HG03378 (cell line): Measurements from ENCODE around the gene FUZ.

Source experiments
- ATAC-seq: cut with Tn5 transposase; IDR thresholded peaks from one replicate; pipeline ENCODE4 v1.9.1; 2021; ENCODE audit warnings: mild to moderate bottlenecking, moderate library complexity; ENCODE audit not compliant: unreplicated experiment

Gene FUZ

DNA sequence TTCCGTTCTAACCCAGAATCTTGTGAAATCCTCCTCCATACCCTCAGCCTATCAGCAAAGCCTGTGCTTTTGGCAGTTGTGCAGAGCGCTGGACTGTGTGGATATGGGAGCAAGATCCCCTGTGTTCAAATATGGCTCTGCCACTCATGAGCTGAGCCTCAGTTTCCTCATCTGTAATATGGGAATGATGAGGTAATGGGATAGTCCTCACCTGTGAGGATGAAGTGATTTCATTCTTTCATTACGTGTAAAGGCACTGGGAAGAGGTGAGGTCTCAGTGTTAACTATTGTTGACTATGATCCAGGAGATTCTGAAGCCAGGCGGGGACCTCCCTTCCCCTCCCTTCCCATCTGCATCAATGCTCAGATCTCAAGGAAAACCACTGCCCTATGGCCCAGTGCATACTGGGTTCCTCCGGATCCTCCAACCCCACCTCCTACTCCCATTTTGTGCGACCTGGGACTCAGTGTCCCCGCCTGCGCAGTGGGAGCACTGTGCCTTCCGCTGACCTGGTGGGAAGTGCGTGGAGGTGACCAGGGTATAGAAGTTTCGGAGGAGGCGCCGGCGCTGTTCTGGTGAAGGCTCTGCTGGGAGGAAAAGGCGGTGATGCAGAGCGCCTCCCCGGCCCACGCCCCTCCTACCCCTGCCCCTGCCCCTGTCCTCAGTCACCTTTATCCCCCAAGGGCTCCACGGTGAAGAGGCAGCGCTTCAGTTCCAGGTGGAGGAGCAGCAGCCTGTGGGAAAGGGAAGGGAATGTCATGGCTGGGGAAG lies 5.0 kb downstream of the FUZ start:
- ATAC-seq, result no peak

DNA sequence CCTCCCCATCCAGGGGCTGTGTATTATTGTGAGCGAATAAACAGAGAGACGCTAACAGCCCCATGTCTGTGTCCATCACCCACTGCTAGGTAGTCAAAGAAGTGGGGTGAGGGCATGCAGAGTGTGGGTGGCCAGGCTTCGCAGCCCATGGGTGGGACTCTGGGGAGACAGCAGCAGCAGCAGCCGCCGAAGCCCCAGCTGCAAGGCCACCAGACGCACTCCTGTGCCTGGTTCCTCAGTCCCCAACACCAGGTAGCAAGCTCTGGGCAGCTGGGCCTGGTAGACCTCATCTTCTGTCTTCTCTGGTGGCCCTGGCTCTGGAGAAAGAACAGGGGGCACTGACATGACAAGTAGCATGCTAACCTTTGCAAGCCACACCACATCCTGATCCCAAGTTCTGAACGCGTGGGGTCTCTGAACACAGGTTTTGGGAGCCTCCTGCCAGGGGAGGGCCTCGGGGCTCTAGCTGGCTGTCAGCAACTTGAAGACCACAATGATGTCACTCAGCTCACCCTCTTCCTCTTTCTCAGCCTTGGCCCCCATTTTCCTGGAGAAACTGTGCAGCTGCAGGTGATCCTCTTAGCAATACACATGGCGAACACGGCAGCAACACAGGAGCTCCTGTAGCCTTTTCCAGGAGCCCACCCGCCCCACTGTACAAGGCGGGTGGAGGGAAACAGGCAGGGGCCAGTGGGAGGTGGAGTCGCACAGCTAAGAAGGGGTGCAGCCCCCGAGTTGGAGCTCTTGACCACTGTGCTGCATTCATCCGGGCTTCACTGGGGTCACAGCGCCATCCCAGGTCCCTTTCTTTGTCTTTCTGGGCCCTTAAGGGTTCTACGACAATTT lies 5.8 kb downstream of the FUZ start:
- ATAC-seq, result no peak

DNA sequence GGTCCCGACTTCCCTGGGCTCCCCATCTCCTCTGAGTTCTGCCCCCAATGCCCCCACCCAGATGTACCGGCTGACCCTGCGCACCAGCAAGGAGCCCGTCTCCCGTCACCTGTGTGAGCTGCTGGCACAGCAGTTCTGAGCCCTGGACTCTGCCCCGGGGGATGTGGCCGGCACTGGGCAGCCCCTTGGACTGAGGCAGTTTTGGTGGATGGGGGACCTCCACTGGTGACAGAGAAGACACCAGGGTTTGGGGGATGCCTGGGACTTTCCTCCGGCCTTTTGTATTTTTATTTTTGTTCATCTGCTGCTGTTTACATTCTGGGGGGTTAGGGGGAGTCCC lies 6.5 kb downstream of the FUZ start:
- no peak for ATAC-seq

DNA sequence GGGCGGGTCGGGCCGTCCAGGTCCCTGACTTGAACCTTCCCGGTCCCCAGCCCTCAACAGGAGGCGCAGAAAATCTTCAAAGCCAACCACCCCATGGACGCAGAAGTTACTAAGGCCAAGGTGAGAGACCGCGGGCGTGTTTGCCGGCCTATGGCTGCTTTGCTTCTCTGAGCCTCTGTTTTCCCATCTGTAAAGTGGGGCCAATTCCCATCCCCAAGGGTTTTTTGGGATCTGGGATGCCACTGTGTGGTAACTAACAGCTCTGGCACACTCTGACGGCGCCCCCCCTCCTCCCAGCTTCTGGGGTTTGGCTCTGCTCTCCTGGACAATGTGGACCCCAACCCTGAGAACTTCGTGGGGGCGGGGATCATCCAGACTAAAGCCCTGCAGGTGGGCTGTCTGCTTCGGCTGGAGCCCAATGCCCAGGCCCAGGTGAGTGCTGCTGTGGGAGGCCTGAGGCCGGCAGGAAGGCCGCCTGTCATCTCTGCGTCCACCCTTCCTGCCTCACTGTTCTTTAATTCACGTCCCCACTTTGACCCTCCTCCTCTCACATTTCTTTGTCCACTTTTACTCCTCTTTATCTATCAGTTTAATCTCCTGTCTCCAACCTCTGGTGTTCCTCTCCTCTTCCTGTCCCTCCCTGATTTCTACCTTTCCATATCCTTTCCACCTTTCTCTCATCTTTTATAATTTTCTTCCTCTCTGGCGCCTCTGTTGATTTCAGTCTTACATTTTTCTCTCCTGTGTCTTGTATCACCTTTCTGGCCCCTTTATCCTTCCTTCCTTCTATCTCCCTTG lies 7.1 kb downstream of the FUZ start:
- ATAC-seq, result no peak

DNA sequence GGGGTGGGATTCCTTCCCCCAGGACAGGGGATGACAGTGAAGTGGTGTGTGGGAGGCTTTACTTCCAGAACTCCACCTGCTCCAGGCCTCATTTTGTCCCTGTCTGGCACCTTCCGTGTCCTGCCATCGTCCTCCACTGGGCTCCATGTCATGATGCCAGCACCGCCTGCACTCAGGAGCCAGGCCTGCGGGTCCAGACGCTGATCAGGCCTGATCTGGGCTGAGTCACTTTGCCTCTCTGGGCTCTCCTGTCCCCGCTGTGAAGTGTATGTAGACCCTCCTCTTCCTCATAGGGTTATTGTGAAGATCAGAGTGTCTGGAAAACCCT lies 9.6 kb downstream of the FUZ start:
- ATAC-seq, result no peak

DNA sequence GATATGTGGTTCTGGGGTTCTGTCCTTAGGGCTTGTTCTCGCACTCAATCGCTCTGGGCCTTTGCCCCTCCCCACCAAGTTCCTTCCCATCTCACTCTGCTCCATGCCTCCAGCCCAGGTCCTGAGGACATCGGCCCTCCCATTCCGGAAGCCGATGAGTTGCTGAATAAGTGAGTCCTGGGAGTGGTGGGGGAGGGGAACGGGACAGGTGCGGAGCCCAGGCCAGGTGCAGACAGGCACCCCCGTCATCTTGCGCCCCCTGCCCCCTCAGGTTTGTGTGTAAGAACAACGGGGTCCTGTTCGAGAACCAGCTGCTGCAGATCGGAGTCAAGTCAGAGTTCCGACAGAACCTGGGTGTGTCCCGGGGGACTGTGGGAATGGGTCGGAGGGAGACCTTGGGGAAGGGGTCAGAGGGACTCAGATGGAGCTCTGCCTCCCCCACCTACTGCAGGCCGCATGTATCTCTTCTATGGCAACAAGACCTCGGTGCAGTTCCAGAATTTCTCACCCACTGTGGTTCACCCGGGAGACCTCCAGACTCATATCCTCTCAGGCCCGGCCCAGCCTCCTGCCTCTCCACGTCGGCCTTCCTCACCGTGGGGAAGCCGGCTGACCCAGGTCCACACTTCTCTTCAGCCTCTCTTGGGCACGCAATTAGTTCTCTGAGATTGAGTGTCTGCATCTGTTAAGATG lies 10.1 kb downstream of the FUZ start:
- ATAC-seq, result no peak

DNA sequence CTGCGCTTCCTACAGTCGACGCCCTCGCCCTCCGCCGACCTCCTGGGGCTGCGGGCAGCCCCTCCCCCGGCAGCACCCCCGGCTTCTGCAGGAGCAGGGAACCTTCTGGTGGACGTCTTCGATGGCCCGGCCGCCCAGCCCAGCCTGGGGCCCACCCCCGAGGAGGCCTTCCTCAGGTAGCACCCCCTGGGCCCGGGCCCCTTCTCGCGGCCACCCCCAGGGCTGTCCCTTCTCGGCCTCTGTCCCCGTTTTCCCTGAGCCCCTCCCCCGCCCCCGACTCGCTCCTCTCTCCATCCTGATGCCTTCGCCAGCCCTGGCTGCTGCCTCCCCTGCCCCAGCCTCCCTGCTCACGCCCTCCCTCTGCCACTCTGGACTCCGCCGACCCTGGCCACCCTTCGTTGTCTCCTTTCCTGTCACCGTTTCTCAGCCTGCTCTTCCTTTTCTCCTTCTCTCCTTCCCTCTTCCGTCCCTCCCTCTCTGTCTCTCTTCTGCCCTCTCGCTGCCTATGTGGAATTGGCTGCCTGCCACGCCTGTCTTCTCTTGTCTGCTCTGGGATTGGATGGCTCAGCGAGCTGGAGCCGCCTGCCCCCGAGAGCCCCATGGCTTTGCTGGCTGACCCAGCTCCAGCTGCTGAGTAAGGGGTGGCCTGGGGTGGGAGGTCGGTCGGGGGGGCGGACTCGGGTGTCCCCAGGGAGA lies 11.0 kb downstream of the FUZ start:
- ATAC-seq, result no peak

DNA sequence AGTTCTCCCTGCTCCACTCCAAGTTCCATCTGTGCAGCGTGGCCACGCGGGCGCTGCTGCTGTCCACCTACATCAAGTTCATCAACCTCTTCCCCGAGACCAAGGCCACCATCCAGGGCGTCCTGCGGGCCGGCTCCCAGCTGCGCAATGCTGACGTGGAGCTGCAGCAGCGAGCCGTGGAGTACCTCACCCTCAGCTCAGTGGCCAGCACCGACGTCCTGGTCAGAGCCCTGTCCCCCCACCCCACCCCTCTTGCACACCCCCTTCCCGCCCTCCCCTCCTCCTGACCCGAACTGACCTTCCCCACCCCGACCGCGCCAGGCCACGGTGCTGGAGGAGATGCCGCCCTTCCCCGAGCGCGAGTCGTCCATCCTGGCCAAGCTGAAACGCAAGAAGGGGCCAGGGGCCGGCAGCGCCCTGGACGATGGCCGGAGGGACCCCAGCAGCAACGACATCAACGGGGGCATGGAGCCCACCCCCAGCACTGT lies 11.6 kb downstream of the FUZ start:
- ATAC-seq, result no peak

DNA sequence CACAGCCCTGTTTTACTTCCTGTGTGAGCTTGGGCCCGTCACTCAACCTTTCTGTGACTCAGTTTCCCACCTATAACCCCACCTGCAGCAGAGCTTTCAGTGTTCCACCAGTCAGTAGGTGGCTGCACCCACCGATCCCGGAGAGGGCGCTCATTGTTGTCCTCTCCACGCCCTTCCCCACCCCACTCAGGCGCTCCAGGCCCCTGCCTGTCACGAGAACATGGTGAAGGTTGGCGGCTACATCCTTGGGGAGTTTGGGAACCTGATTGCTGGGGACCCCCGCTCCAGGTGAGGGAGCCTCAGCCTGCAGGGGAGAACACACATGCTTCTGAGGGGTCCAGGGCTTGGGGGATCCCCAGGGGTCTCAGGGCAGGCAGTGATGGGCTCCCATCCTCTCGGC lies 12.3 kb downstream of the FUZ start:
- ATAC-seq, result no peak

DNA sequence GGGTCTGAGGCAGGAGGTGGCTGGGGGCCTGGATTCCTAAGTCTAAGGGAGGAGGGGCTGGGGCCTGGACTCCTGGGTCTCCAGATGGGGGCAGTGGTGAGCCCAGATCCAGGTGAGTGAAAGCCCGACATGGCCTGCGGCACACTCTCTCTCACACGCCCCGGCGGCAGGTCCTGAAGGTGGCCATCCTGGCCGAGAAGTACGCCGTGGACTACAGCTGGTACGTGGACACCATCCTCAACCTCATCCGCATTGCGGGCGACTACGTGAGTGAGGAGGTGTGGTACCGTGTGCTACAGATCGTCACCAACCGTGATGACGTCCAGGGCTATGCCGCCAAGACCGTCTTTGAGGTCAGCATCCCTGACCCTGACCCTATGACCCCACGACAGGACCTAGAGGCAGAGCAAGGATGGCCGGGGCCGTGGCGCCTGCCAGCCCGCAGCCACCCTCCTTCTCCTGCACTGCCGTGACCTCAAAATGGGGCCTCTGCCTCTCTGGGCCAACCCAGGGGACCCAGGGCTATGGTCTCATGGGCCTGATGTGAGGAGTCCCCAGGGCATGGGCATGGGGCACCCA lies 13.2 kb downstream of the FUZ start:
- ATAC-seq, result no peak

DNA sequence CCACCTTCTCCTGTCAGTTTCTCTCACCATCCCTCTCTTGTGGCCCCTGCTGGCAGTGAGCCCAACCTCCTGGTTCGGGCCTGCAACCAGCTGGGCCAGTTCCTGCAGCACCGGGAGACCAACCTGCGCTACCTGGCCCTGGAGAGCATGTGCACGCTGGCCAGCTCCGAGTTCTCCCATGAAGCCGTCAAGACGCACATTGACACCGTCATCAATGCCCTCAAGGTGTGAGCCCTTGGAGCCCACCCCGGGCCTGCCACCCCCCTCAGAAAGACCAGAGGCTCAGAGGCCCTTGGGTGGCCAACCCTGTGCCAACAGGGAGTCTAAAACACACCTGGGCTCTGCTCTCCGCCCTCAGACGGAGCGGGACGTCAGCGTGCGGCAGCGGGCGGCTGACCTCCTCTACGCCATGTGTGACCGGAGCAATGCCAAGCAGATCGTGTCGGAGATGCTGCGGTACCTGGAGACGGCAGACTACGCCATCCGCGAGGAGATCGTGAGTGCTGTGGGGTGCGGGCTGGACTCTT lies 13.8 kb downstream of the FUZ start:
- no peak for ATAC-seq

DNA sequence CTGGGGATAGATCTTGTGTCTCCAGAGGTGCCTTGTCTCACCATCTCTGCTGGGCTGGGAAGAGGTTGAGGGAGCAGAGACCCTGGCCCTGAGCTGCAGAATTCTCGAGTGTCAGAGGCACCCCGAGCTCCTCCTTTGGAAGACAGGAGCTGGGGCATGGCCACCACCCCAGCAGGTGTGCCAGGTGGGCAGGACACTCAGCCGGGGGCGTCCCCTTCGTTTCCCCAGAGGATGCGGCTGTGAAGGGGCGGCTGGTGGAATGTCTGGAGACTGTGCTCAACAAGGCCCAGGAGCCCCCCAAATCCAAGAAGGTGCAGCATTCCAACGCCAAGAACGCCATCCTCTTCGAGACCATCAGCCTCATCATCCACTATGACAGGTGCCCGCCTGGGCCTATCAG lies 14.5 kb downstream of the FUZ start:
- no peak for ATAC-seq

DNA sequence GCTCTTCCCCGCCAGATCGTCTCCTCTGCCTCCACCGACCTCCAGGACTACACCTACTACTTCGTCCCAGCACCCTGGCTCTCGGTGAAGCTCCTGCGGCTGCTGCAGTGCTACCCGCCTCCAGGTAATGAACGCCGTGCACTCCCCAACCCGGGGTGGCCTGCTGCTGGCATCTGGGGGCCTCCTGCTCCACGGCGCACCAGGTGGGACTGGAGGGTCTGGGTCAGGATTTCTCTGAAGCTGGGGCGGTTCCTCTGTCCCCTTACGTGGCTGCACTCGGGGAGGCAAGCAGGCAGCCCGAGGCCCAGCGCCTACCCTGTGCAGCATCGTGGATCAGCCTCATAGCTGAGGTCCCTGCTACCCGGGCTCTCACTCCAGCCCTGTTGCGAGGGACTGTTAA lies 17.5 kb downstream of the FUZ start:
- no peak for ATAC-seq

DNA sequence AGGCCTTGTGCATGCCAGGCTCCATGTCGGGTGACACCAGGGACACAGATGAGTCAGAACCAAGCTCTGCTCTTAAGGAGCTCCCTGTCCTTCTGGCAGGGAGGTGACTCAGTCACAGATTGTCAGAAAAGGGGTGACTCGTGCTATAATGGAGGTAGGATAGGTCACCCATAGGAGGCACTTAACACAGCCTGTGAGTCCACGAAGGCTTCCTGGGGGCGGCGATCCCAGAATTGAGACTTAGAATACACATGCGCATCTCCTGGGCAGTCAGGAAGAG lies 19.6 kb downstream of the FUZ start:
- ATAC-seq, result no peak

DNA sequence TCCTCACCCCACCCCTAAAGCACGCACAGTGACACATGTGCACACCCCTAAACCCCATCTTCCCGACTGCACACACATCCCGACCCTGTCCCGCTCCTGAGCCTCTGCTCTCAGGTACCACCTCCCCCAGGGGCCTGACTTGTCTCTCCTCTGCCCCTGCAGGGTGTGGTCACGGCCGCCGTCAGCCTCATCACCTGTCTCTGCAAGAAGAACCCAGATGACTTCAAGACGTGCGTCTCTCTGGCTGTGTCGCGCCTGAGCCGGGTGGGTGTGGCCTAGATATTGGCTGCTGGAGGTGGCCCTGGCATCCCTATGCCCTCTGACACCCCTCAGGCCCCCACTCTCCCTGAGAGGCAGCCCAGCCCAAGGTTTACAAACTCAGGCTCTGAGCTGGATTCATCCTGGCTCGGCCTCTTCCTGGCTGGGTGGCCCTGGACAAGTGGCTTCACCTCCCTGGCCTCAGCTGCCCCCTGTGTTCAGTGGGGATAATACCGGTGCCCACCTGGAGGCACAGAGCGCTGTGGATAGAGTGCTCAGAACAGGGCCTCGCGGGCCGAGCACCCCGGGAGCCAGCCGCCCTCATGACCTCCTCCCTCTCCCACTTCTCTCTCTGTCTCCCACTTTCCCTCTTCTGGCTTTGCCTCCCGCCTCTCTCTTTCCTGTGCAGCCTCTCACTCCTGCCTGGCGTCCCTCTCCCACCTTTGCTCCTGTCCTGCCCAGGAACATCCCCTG lies 20.1 kb downstream of the FUZ start:
- ATAC-seq, result no peak

DNA sequence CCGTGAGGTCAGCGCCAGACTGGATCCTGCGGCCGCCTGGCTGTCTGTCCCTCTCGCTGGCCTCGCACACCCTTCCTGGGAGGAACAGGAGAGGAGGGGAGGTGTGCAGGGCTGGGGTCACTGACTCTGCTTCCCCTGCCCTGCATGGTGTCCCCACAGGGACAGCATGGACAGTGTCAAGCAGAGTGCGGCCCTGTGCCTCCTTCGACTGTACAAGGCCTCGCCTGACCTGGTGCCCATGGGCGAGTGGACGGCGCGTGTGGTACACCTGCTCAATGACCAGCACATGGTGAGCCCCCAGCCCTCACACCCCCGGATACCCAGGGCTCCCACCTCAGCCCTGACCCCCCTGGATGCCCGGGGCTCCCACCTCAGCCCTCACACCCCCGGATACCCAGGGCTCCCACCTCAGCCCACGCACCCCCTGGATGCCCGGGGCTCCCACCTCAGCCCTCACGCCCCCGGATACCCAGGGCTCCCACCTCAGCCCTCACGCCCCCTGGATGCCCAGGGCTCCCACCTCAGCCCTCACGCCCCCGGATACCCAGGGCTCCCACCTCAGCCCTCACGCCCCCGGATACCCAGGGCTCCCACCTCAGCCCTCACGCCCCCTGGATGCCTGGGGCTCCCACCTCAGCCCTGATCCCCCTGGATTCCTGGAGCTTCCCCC lies 21.2 kb downstream of the FUZ start:
- ATAC-seq, result no peak

DNA sequence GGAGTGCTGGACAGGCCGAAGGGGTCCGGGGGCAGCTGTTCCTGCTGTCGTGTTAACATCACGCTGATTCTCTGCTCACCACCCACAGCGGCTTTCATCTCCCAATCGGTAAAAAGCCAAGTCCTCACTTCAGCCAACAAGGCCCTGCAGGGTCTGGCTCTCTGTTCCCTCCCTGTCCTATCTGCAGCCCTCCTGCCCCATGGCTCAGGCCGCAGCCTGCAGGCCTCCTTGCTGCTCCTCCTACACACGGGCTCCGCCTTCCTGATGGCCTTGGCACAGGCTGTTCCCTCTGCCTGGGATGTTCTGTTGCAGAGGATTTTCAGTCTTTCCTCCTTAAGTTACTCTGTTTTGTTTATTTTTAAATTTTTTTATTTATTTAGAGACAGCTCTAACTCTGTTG lies 22.2 kb downstream of the FUZ start:
- no peak for ATAC-seq

DNA sequence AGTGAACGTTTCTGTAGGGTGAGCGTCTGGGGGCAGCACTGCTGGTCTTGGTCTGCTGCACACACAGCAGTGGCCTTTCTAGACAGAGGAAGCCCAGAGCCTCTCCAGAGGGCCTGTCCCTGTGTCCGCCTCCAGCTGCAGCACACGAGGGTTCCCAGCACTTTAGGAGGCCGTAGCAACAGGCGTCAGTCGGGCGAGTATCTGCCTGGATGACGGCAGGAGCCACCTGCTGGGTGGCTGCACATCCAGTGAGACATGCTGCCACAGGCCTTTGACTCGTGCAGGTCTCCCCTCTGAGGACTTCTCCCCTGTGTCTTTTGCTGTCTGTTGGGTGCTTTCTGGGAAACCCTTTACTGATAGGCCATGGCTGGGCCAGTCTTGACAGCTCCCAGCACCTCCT lies 24.2 kb downstream of the FUZ start:
- ATAC-seq, result no peak

DNA sequence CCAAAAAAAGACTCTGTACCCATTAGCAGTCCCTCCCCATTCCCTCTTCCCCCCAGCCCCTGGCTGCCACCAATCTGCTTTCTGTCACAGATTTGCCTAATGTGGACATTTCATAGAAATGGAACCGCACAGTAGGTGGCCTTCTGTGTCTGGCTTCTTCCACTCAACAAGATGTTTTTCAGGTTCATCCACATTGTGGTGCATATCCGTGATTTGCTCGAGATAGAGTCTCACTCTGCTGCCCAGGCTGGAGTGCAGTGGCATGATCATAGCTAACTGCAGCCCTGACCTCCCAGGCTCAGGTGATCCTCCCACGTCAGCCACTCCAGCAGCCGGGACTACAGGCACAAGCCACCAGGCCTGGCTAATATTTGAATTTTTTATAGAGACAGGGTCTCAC lies 25.3 kb downstream of the FUZ start:
- no peak for ATAC-seq
